Skeletal muscle cell (primary cell): ENCODE results near the gene PTGES3L.
A peak's percentile ranks its signal among the peaks of the same experiment; 100 is the strongest.
"Not testable (repeated sequence)": the region's sequence is repeated elsewhere in the genome, so short reads cannot be mapped to it uniquely, and the experiment has no call there.

Experiments used
- DNase-seq: peaks from one replicate; pipeline ENCODE4 v3.0.0-alpha.2; 2010; ENCODE audit warnings: low read depth
- H3K4me3 ChIP-seq: 2 replicates; pipeline ENCODE4 v1.5.1; 2011; ENCODE audit warnings: low read depth, mild to moderate bottlenecking, control low read depth, low read length, moderate library complexity

PTGES3L gene

DNA sequence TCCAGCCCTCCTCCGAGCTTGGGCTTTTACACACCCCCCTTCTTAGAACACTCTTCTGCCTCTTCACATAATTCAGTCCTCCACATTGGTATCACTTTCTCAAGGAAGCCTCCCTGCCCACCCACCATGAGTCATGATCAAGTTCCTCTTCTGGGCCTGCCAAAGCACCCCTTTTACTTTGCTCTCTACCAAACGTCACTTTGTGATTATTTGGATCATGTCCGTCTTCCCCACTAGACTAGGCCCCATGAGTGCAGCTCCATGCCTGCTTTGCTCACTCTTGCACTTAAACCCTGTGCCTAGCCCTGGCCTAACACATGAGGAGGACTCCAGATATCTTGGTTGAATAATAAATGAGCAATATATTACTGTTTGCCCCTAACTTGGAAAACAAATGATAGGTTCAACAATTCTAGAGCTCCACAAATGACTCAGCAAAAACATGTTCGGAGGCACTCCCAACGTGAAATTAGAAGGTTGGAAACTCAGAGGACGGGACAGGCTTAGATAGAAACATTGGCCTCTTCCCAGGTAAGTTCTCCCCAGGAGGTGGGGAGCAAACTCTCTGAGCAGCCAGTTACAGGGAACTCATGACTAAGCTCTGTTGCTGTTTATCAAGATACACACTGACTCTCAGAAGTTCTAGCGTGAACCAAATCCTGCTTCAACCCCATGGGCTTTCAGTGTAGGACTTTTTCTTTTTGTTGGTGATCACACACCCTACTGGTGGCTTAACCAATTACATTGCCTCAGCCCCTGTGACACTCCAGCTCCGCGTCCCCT, 51.0 kb downstream of the PTGES3L start:
- H3K4me3 ChIP-seq, result no peak overlapping the region
- peak; percentile 39 for DNase-seq

- H3K4me3 ChIP-seq, result no peak overlapping the region
- no peak for DNase-seq
Observed at GRCh38 chr17:42924891-42925290, 55.0 kb downstream of the PTGES3L start.

- not testable (repeated sequence) for DNase-seq, H3K4me3 ChIP-seq
Observed at GRCh38 chr17:42923472-42923871, 56.4 kb downstream of the PTGES3L start.

GRCh38 chr17:42922294-42922693, 57.6 kb downstream of the PTGES3L start:
- no peak overlapping the region for H3K4me3 ChIP-seq
- no peak for DNase-seq

- no peak for DNase-seq
- H3K4me3 ChIP-seq, result no peak overlapping the region
Observed at GRCh38 chr17:42920922-42921321, 59.0 kb downstream of the PTGES3L start.

DNA sequence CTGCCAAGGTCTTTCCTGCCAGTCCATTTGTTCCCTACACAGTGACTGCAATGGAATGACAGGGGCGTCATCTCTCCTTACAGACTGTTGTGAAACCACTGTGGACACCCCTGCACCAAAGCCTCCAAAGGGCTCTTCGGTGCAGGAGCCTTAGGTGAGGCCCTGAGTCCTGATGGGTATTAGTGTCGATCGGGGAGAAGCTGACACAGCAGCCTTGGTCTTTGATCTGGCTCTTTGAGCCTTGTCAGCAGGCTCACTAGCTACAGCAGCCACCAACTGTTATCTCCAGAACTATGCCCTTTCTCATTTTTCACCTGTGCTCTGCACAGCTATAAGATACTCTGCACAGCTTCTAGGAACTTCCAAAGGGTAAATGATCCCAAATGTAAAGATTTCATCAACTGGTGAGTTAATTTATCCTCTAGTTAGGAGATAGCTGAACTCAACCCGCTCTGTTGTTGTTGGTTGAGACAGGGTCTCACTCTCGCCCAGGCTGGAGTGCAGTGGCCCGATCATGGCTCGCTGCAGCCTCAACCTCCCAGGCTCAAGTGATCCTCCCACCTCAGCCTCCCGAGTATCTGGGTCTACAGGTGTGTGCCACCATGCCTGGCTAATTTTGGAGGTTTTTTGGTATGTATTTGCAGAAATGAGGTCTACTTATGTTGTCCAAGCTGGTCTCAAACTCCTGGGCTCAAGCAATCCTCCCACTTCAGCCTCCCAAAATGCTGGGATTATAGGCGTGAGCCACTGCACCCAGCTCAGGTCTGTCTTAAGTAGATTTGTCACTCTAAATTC, 59.6 kb downstream of the PTGES3L start:
- DNase-seq, result no peak
- H3K4me3 ChIP-seq, result no peak overlapping the region

- DNase-seq, H3K4me3 ChIP-seq: not testable (repeated sequence)
Observed at GRCh38 chr17:42919522-42920077, 60.3 kb downstream of the PTGES3L start.

DNA sequence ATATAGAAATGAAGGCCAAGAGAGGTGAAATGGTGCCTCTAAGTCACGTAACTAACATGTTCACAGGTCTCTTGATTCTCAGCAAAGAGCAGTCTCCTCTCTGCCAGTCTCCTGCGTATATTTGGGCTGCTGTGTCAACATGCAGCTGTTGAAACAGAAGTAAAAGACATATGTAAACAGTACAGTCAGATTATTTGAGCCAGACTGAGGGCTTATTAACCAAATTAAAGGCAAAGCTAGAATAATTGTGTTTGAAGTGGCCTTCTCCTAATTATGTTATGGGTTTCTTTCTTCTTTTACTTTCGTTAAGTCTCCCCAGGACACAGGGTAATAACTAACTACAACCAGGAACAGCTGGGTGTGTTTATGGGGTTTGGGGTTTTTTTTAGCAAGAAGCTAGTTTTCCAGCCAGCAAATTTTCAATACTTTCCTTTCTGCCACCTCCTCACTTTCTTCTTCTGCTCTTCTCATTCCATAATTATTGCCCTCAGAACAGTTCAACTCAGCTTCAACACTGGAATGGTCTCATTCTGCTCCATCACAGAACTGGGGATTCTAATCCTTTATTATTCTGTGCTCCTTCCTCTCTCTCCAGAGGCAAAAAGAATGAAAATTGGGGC, 60.9 kb downstream of the PTGES3L start:
- no peak for DNase-seq
- no peak overlapping the region for H3K4me3 ChIP-seq
